ENCODE data around the gene PLPP1.
A peak's percentile ranks its signal among the peaks of the same experiment; 100 is the strongest.

Gene PLPP1

DNA sequence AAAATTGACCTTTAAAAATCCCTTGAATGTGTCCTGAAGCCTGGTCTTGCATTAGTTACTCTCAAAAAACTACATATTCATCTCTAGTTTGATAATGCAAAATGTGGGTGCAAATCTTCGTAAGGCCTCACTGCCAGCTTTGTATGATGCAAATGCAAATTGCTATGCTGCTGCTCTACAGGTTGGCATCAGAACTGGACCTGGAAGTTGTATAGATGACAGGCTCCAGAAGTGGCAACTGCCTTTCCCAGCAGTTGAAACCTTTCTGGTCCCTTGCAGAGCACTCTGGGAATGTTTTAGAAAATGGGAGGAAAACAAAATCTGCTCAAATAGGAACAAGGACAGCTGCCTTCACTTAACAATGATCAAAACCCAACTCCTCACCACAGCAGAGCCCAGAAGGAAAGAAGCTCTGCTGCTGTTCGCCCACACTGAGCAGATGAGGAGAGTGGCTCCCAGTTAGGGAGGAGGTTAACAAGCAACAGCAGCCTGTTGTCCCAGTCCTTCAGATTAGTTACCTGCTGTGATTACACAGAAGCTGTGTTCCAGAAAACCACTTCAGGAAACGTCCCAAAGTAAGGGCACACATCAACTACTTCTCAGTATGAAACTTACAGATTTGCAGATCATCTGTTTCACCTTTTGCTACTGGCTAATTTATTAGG is 93.5 kb downstream of the PLPP1 start:
- no peak for DNase-seq

DNA sequence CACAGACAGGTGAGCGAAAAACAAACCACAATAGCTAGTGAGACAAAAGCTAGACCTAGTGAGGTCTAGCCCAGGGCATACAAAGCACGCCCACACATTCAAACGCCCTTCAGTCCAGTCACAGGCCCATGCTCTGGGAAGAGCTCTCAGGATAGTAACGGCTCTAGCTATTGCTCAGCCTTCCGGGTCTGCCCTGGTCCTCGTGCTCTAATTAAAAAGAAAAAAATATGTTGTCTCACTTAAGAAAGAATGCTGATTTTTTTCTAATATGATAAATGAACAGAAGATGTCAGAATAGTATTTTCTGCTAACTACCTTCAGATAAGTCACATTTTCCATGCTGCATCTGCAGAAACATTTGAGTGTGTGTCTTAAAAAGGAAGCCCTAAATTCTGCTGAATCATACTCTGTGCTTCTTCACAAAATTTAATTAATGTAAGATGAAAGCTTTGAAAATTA is 94.5 kb downstream of the PLPP1 start:
- DNase-seq: no peak

- DNase-seq: no peak
Measured at GRCh38 chr5:55438998-55439397, 95.8 kb downstream of the PLPP1 start.

- DNase-seq: no peak
Measured at GRCh38 chr5:55437859-55438206, 96.9 kb downstream of the PLPP1 start.

DNA sequence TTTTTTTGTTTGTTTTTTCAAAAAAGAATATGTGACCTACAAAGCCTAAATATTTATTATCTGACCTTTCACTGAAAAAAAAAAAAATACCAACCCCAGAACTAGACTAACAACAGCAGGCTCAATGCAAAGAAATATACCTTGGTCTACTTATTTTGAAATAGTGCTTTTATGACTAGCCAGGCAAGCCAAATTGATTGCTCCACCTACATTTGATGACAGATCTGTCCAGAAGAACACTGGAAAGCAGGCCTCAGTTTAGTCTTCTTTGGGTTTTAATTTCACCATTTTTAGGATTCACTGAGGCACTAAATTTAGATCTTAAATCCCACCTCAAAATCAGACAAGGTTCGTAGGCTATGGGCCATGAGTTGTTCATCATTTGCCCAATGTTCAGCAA is 97.3 kb downstream of the PLPP1 start:
- DNase-seq: no peak

GRCh38 chr5:55432549-55432948 is 102.2 kb downstream of the PLPP1 start:
- DNase-seq: no peak

DNA sequence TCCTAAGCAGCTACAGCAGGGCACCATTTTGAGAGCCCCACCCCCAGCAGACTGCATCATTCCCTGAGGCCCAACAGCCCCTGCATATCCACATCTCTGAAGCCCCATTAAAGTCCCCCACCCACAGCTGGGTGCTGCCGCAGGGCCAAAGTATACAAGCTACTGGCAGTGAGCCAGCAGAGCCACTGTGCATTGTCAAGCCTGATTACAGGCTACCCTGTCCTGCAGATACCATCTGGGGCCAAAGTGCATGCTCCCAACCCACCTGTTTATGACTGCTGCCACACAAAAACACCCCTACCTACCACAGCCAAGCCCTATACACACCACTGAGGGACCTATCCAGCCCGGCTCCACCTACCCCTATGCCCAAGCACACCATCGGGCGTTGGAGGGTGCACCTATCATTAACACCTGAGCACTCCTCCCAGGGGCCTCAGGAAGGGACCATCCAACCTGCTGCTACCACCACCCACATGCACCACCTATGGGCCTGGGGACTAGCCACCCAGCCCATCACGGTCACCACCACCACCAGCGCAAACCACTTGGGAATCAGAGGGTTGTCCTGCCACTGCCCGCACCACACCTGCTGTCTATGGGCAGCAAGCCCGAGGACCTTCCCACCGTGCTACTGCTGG is 105.0 kb downstream of the PLPP1 start:
- no peak for DNase-seq

- no peak for DNase-seq
Measured at GRCh38 chr5:55429221-55429612, 105.5 kb downstream of the PLPP1 start.

DNA sequence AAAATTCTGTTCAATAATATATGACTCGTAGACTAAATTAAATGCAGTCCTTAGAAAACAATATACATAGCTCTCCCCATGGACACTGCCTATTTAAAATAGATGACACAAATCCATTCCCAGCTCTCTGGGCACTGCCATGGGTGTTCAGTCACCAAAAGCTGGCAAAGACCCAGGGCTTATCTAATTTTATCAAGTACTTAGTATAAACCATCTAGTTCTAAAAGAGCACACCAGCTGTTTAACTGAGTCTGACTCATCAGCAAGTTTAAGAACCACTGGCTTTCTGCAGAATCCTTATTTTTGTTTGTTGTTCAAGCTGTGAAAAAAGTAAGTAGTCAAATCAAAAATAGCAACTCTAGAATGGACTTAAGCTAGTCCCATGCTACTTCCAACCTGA is 107.6 kb downstream of the PLPP1 start:
- DNase-seq: no peak

DNA sequence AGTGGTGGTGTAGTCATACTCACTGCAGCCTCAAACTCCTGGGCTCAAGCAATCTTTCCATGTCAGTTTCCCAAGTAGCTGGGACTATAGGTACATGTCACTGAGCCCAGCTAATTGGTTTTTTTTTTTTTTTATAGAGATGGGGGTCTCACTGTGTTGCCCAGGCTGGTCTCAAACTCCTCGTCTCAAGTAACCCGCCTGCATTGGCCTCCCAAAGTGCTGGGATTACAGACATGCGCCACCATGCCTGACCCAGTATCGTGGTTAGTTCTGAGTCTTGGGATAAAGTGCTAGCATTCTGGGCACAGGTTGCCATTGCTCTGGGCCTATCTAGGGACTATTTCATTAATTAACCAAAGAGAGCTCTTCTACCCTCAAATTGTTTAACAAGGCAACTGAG is 108.3 kb downstream of the PLPP1 start:
- DNase-seq: no peak

- DNase-seq: no peak
Measured at GRCh38 chr5:55421074-55421529, 113.7 kb downstream of the PLPP1 start.

DNA sequence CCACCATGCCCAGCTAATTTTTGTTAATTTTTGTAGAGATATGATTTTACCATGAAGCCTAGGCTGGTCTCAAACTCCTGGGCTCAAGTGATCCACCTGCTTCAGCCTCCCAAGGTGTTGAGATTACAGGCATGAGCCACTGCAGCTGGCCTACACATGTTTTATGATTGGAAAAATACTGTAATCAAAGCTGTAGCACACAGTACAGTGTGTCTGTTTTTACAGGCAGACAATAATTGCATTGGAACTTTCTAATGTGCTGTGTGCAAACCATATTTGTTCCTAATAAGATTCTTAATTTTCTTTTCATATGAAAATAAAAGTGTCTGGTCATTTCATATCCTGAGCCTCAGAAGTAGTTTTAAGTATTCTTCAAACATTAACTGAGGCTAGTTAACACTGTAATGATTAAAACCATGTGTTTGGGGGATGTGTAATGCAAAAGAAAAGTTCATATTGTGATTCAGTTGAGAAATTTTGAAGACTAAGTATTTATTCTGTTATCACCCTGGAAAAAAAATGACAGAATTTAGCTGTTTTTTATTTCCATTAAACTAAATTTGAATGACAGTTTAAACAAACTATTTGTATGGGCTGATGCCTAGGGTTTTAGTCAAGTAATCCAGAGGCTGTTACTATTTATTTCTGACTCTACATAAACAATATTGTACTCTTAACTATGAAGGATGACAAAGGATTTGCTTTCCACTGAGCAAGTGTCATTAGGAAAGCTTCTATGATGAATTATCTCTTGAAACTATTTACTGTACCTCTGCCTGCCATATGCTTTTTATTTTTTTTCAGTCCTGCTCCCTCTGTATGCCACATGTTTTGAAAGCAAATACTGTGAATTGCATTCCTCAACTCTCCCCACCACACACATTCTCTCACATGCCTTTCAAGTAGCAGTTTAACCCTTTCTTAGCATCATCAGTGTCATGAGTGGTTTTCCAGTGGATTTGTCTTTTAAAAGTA is 115.5 kb downstream of the PLPP1 start:
- no peak for DNase-seq

DNA sequence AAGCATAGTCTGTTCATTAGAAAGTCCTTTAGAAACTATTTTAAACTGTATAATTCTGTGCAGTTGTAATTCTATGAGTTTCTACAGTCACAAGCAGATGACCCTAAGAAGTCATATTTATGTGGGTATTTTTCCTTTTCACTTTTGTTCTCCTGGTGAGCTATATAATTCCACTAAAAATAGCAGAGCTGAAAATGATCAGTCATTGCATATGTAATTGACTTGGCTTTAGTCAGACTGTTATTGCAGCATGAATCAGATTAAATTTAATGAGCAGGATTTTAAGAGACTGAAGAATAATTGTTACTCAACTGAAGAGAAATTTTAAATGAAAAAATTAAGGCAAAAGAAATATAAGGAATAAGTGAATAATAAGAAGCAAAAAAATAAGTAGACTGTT is 118.5 kb downstream of the PLPP1 start:
- DNase-seq: no peak

- DNase-seq: no peak
Measured at GRCh38 chr5:55415071-55415470, 119.7 kb downstream of the PLPP1 start.

DNA sequence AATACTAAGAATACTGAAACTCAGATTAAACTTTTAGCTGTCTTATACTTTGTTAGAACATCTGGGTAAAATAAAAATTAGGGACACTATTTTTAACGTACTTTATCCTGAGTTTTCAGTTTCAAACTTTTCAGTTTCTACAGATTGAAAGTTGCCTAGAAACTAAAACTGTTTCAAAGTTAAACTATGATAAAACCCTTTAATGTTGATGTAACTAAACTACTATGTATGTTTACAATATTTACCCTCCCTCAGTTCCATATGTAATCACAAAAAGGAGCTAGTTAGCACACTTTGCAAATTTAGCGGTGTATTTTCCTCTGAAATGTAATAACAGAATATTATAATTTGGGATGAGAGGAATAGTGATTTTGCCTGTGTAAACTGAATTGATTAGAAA is 121.1 kb downstream of the PLPP1 start:
- no peak for DNase-seq

GRCh38 chr5:55411876-55412275 is 122.9 kb downstream of the PLPP1 start:
- no peak for DNase-seq

DNA sequence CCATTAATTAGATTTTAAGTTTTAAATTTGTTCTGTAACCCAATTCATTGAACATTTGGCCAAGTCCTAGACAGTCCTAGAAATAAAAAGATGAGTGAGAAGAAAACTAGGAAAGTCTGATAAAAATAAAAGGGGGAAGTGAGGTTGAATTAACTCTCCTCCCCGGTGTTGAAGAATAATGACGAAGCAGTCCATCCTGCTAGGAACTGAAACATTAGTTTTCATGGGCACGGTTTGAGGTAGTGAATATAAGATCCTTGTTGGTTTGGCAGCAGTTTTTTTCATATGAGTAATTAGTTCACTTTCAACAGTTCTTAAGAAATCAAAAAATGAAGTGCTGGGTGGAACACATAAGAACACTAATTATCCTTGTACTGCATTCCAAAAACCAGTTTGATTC is 123.9 kb downstream of the PLPP1 start:
- no peak for DNase-seq

DNA sequence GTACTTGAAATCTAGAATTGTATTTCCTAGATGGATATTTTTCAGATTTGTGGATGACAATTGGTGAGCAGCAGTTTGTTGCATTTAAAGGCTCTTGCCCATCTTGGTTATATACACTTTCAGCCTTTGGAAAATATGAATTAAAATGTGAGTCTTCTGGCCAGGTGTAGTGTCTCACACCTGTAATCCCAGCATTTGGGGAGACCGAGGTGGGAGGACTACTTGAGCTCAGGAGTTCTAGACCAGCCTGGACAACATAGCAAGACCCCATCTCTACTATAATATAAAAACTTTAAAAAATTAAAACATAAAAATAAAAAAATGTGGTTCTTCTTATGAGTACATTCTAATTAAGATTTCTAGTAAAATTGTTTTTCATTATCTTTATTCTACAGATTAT is 125.0 kb downstream of the PLPP1 start:
- DNase-seq: no peak

- no peak for DNase-seq
Measured at GRCh38 chr5:55407984-55408383, 126.8 kb downstream of the PLPP1 start.

DNA sequence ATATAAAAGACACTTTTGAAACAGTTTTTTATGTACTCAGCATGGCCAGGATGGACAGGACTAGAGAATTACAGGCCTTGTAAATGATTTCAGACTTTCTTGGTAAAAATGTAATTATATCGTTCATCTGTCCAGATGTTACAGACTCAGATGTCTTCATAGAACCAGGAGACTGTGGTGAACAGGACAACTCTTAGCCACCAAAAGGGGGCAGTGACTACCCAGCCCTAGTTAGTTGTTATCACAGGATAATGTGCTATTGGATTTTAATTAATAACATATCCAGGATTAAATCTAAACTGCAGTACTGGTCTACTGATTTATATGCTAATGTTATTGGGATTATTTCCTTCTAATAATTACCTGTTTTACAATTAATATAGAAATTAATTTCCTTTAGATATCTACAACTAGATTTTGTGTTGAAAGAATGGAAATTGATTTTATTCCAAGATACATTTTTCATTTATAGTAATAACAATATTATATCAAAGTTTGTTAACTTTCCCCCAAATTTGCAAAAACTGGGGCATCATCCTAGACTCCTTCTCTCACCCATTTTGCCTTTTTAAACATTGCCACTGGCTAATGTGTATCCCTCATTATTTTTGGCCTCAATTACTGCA is 127.6 kb downstream of the PLPP1 start:
- DNase-seq: peak; percentile 22

DNA sequence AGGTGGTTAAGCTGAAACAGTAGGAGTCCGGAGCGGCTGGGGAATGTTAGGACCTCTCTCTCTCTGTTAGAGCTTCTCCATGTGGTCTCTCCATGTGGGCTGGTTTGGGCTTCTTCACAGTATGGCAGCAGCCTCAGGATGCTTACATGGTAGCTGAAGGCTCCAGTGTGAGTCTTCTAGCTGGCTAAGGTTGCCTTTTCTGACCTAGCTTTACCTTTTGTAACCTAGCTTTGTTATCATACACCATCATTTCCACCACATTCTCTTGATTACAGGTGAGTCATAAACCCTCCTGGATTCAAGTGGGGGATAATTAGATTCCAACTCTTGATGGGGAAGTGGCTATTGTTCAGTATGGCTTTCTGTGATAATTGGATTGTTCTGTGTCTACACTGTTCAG is 128.5 kb downstream of the PLPP1 start:
- DNase-seq: no peak

- DNase-seq: no peak
Measured at GRCh38 chr5:55402199-55402598, 132.6 kb downstream of the PLPP1 start.

GRCh38 chr5:55393501-55394175 is 141.1 kb downstream of the PLPP1 start:
- DNase-seq: no peak
